GM21619 (cell line): Measurements from ENCODE around the gene IFT20.

Experiments used
- ATAC-seq: cut with Tn5 transposase; IDR thresholded peaks from one replicate; pipeline ENCODE4 v1.9.1; 2021; ENCODE audit not compliant: unreplicated experiment

IFT20 gene, protein sequence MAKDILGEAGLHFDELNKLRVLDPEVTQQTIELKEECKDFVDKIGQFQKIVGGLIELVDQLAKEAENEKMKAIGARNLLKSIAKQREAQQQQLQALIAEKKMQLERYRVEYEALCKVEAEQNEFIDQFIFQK

DNA sequence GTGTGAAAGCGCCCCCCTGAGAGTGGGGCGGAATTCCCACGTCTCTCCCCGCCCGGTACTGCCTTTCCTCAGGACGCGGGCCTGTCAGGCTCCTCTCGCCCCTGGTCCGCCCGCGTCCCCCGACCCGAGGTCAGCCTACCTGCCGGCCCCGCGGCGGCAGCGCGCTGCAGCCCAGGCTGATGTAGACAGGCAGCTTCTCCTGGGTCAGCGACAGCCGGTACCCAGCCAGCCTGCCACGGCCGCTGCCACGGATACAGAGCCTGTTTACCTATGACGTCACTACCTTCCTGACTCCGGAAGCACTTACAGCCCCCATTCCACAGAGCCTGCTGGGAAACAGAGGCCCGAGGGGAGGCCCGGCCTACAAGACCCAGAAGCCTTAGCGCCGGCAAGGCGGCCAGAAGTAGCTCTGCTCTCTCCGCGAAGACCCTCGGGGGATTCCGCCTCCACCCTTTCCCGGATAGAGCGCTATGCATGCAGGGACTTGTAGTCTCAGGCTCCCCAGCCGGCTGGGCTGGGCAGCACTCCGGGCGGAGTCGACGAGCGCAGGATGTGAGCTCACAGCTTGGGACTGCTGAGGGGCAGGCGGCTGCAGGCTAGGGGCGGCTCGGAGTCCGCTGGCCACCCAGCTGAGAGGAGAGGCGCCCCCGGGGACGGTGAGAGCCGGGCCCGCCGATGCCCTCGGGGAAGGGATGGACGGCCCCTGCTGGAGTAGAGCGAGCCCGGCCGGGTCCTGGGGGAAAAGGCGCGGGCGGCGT is at the start of gene IFT20, which contains the start of gene TNFAIP1:
IFT20 (minus strand) TSS at position 272 of the 758 bp plus-strand sequence. CDS start 3,487 bp downstream, outside the sequence.
TNFAIP1 (plus strand) TSS at position 561 of the 758 bp plus-strand sequence. CDS start 3,761 bp downstream, outside the sequence.
- peak; percentile 92 for ATAC-seq

DNA sequence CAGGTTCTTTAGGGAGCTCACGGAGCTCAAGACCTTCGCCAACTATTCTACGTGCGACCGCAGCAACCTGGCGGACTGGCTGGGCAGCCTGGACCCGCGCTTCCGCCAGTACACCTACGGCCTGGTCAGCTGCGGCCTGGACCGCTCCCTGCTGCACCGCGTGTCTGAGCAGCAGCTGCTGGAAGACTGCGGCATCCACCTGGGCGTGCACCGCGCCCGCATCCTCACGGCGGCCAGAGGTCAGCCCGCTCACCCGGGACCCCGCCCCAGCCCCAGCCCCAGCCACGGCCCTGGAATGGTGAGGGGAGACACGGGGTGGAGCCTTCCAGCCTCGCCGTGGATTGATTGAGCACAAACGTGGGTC is 49.7 kb upstream of the IFT20 start:
- no peak for ATAC-seq

DNA sequence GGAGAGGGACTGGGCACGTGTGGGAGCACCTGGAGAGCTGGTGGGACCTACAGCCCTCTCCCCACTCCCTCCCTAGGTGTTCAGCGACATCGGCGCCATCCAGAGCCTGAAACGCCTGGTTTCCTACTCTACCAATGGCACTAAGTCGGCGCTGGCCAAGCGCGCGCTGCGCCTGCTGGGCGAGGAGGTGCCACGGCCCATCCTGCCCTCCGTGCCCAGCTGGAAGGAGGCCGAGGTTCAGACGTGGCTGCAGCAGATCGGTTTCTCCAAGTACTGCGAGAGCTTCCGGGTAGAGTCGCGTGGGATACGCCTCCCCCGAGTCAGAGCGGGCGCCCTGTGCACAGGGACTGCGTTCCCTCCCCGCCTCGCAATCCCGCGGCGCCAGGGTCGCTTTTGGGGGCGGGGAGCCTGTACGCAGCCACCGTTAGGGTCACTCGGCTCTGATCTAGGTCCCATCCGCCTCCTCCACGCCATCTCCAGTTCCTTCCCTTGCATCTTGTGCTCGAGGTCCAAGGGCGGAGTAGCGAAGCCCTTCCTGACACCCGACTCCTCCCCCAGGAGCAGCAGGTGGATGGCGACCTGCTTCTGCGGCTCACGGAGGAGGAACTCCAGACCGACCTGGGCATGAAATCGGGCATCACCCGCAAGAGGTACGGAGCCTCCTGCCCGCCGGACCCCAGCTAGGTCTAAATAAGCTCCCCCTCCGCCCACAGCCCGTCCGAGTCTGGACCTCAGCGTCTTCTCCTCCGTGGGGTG is 49.2 kb upstream of the IFT20 start:
- peak; percentile 66 for ATAC-seq

DNA sequence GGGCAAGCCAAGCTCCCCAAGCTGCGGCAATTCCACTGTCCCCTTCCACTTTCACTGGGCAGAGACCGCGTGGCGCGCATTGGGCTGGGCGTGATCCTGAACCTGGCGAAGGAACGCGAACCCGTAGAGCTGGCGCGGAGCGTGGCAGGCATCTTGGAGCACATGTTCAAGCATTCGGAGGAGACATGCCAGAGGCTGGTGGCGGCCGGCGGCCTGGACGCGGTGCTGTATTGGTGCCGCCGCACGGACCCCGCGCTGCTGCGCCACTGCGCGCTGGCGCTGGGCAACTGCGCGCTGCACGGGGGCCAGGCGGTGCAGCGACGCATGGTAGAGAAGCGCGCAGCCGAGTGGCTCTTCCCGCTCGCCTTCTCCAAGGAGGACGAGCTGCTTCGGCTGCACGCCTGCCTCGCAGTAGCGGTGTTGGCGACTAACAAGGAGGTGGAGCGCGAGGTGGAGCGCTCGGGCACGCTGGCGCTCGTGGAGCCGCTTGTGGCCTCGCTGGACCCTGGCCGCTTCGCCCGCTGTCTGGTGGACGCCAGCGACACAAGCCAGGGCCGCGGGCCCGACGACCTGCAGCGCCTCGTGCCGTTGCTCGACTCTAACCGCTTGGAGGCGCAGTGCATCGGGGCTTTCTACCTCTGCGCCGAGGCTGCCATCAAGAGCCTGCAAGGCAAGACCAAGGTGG is 46.0 kb upstream of the IFT20 start:
- no peak for ATAC-seq

DNA sequence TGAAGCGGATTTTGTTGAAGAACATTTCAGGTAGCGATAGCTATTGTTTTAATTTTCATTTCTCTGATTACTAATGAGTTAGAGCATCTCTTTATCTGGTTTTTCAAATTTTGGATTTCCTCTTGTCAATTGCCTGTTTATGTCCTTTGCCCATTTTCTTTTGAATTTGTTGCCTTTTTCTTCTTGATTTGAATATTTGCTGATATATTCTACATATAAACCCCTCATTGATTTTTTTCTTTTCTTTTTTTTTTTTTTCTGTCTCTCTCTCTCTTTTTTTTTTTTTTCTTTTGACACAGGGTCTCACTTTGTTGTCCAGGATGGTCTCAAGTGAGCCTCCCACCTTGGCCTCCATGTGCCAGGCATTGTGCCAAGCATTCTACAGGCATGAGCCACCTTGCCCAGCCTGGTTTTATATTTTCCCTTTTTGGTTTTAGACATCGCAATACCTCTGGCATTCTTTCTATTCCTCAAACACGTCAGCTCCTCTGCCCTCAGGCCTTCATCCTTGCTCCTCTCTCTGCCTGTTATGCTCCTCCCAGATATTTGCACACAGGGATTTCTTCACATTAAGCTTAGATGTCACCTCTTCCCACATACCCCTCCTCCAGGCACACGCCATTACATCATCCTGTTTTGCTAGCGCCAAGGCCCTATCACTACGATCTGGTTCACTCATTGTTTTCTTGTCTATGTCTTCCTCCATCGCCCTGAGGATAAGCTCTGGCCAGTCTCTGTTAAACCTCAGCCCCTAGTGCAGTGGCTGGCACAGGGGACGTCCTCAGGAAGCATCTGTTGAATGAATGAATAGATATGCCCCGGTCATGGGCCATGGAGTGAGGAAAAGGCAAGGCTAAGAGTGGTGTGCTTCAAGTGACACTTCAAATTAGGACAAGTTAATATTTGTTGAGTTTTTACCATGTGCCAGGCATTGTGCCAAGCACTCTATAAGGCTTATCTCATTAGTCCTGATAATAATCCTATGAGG is 44.8 kb upstream of the IFT20 start:
- ATAC-seq: no peak

DNA sequence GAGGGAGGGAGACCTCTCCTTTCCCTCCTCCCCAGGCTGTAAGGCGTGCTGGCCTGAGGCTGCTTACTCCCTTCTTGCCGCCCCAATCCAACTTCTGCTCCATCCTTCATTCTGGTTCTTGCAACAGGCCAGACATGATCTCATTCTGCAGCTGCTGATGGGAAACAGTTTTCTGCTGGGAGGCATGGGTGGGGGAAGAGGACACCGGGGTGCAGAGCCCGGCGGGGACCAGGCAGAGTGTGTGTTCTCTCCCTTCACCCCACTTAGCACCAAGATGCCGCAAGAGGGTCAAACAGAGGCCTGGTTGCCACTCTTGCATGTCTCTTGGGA is 37.6 kb upstream of the IFT20 start:
- no peak for ATAC-seq

DNA sequence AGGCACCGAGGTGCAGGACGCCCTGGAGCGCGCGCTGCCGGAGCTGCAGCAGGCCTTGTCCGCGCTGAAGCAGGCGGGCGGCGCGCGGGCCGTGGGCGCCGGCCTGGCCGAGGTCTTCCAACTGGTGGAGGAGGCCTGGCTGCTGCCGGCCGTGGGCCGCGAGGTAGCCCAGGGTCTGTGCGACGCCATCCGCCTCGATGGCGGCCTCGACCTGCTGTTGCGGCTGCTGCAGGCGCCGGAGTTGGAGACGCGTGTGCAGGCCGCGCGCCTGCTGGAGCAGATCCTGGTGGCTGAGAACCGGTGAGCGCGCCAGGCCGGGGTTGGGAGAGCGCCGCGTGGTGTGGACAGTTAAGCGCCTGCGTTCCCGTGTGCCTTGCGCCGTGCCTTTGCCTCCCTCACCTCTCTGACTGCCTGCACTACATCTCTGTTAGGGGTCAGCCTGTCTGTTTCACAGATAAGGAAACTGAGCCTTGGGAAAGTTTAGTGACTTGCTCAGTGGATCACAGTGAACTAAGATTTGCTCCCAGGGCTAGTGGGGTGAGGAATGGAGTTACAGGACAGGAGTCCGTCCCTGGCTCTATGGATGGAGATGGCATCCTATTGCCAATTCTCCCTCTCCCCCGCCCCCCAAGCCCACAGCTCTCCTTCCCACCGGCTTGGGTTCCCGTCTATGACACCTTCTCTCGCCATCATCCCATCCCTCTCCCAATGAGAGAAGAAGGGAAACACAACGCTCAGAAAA is 37.1 kb upstream of the IFT20 start:
- ATAC-seq: peak; percentile 8

DNA sequence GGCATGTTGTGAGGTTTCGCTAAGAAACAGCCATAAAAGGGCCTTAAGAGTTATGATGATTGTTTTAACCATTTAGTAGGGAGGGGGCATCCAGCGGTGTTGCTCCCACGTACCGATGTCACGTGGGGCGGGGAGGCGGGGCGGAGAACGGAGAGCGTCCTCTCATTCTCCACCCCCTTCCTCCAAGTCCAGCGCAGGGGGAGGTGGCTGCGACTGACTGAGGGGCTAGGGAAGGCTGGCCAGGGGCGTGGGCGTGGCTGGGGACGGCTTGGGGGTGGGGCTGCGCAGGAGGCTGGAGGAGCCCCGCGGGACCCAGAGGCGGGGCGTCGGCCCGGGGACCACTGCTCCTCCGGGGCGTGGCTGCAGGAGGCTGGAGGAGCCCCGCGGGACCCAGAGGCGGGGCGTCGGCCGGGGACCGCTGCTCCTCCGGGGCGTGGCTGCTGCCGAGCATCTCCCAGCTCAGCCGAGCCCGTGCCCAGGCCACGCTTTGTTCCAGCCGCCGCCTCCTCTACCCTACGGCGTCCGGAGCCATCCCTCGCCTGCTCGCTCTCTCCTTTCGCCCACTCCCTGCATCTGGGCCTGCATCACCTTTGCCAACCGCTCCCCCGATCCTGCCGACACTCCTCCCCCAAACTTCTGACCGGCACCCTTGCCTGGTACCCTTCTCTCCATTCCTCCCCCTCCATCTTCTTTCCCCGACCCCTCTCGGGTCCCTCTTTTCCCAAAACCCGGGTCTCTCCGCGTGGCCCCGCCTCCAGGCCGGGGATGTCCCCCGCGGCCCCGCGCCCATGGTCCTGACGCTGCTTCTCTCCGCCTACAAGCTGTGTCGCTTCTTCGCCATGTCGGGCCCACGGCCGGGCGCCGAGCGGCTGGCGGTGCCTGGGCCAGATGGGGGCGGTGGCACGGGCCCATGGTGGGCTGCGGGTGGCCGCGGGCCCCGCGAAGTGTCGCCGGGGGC is 36.3 kb upstream of the IFT20 start, which contains the start of gene SARM1:
SARM1 (plus strand) TSS at position 450 of the 958 bp plus-strand sequence; CDS start at position 789, 339 bp downstream.
- ATAC-seq: peak; percentile 65

DNA sequence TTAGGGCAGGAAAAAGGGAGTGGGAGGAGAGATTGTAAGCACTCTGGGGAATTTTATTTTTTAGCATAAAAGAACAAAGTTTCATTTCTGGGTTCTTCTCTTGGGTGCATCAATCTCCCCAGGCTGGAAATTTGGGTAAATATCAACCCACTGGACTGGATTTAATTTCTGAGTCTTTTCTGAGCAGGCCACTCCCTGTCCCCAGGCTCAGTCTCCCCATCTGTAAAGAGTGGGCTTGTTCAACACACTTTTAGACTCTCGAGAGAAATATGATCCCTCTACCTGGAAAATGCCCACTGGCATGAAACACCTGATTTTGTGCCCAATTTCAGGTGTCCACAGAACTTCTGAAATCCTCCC is 35.5 kb upstream of the IFT20 start:
- ATAC-seq: no peak

DNA sequence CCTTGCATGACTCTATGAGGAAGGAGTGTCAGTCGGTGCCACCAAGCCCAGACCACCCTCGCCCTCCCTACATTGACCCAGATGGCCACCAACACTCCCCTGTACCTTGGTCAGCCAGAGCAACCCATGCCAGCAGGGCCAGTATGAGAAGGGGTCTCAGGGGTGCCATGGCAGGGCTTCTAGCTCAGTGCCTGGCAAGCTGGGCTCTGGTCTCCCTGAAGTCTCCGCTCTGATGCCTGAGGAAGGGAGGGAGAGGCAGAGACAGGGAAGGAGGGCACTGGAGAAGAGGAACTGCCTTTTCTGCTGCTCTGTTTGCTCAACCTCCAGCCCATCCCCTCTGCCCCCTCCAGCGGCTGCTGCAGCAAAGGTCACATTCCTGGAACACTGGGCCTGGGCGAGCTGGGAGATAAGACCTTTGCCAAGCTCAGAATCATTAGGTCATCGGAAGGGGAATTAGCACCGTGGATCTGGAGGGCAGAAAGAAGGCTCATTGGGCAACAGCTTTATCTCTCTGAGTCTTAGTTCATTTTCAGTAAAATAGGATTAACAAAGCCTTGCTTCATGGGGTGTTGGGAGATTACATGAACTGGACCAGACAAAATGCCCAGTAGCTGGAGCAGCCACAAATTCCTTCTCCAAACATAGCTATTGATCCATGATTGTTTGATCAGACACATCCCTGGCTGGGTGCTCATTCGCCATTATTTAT is 34.9 kb upstream of the IFT20 start, which contains the start of gene VTN:
VTN (minus strand) TSS at position 273 of the 709 bp plus-strand sequence; CDS start at position 169, 104 bp downstream.
- ATAC-seq: no peak

DNA sequence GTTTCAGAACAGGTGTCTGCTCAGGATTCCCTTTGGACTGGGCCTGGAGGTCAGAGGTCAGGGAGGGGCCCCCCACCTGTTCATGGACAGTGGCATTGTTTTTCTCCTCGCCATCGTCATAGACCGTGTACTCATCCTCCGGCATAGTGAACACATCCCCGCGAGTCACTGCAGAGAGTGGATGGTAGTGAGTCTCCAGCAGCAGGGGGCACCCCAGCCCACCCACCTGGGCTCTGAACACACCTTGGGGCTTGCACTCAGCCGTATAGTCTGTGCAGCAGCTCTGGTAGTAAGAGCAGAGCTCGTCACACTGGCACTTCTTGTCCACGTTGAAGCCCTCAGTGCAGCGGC is 34.4 kb upstream of the IFT20 start:
- no peak for ATAC-seq

DNA sequence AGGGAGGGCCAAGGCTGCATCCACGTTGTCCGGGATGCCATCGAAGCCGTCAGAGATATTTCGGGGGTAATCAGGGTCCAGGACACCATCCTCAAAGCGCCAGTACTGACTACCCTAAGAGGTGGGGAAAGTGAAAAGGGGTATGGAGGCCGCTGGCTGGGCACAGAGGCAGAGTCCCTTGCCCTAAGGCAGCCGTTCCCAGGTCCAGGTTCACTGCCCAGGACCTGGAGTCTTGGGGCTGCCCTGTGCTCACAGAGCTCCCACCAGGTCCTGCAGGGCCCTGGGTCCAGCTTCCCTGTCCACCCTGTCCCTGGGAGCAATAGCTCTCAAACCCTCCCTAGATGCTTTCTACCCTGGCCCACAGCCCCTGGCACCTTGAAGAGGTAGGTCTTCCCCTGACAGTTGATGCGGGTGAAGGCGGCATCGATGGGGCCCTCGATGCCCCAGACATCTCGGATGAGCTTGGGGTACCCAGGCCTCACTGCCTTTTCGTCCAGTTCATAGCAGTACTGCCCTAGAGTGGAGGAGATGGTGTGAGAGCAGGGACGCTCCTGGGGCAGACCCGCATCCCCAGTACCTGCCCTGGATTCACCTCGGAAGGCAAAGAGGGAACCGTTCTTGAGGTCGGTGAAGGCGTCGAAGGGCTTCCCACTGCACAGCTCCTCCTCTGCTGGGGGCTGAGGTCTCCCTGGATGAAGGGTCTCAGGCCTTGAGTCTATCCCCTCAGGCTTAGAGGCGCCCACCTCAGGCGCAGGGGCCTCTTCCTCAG is 33.8 kb upstream of the IFT20 start:
- no peak for ATAC-seq

DNA sequence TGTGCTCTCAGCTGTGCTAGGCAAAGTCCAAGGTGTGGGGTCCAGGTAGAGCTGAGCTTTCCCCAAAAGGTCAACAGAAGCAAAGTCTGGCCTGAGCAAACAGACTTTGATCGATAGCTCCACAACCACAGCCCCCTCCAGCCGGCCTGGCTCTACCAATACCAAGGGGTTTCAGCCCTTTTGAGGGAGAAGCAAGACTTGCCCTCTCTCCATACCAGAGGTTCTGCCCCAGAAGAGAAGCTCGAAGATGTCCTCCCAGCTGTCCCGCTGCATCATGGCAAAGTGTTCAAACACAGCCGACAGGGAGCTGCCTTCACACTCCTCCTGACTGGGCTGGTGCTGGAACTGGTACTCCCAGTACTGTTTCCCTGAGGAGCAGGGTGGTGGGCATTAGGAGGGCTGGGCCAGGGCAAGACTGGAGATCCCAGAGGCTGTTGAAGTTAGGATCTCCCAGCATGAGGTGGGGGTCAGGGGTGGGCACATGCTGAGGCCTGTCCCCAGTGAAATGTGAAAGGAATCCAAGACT is 33.1 kb upstream of the IFT20 start:
- no peak for ATAC-seq

DNA sequence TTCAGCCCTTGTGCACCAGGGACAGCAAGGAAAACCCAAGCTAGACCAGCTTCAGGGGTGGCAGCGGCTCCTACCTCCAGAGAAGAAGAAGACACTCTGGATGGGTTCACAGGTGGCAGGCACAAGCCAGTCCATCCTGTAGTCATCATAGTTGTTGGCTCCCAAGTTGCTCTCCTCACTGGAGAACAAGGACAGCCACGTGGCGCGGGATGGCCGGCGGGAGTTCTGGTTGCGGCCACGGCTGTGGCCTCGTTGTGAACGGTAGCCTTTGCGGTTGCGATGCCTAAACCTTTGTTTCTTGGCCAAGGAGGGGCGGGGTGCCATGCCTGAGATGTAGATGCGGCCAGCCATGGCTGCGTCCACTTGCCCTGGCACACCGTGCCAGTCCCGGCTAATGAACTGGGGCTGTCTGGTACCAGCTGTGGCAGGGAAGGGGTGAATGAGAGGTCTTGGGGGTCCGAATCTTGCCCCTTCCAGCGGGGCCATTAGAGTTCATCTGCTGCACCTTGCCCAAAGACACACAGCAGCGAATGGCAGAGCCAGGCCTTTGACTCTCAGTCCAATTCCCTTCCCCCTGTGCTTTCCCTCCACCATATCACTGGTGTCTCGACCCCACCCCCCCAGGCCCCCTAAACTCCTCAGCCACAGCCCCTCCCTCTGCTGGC is 32.5 kb upstream of the IFT20 start:
- no peak for ATAC-seq

DNA sequence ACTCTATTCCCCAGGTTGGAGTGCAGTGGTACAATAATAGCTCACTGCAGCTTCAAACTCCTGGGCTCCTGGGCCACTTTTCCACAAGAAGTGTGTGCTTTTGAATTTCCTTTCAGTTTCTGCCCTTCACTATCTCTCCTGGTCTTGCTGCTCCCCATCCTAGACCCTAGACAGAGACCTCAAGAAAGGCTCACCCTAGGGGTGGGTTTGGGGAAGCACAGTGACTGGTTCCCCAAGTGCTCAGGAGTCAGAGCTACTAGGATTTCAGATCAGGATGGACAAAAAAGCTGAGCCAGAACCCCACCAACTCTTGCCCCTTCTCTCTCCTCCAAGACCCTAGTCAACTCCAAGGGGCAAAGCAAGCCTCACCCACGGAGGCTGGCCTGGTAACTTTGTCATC is 31.3 kb upstream of the IFT20 start:
- ATAC-seq: no peak

DNA sequence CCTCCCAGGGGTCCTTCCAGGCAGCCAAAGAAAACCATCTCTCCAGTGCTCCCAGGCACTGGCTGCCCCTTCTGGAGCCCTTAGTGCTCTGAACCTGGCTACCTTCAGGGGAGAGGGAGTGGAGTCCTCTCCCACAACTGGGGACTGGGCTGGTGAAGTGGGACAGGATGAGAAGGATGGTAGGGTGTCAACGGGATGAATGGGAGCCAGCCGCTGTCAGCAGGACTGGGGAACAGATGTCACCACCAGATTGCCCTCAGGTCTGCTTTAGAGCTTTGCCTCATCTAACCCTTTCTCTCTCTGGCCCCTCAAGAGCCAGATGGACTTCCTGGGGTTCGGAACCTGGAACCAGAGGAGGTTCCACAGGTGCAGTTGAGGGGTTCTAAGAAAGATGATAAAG is 30.2 kb upstream of the IFT20 start:
- ATAC-seq: no peak
